Fibroblast of peridontal ligament (primary cell): ENCODE results near the gene TBXAS1.
A peak's percentile ranks its signal among the peaks of the same experiment; 100 is the strongest.

Experiments used
- DNase-seq: peaks from one replicate; pipeline ENCODE4 v3.0.0-alpha.2; 2010; ENCODE audit errors: extremely low read depth

The TBXAS1 gene

GRCh38 chr7:139854124-139854511 is 25.1 kb downstream of the TBXAS1 start:
- DNase-seq: peak; percentile 82

- DNase-seq: no peak
These were observed 25.9 kb downstream of the TBXAS1 start for GRCh38 chr7:139854803-139855497.

- no peak for DNase-seq
These were observed 26.6 kb downstream of the TBXAS1 start for GRCh38 chr7:139855498-139856270.

GRCh38 chr7:139857791-139858190 is 28.7 kb downstream of the TBXAS1 start:
- DNase-seq: no peak

GRCh38 chr7:139860090-139860775 is 31.2 kb downstream of the TBXAS1 start:
- DNase-seq: no peak

GRCh38 chr7:139861803-139862202 is 32.7 kb downstream of the TBXAS1 start:
- no peak for DNase-seq

GRCh38 chr7:139866047-139866837 is 37.2 kb downstream of the TBXAS1 start:
- DNase-seq: no peak

- DNase-seq: no peak
These were observed 38.8 kb downstream of the TBXAS1 start for GRCh38 chr7:139867847-139868246.

- no peak for DNase-seq
These were observed 40.8 kb downstream of the TBXAS1 start for GRCh38 chr7:139869886-139870285.

GRCh38 chr7:139870380-139870779 is 41.3 kb downstream of the TBXAS1 start:
- no peak for DNase-seq

GRCh38 chr7:139871331-139871730 is 42.3 kb downstream of the TBXAS1 start:
- DNase-seq: peak; percentile 66

- DNase-seq: peak; percentile 25
These were observed 42.8 kb downstream of the TBXAS1 start for GRCh38 chr7:139871820-139872219.

- no peak for DNase-seq
These were observed 44.7 kb downstream of the TBXAS1 start for GRCh38 chr7:139873593-139874301.

GRCh38 chr7:139874302-139874629 is 45.2 kb downstream of the TBXAS1 start:
- no peak for DNase-seq

- DNase-seq: no peak
These were observed 46.8 kb downstream of the TBXAS1 start for GRCh38 chr7:139875821-139876241.

- DNase-seq: no peak
These were observed 47.7 kb downstream of the TBXAS1 start for GRCh38 chr7:139876622-139877283.

- DNase-seq: no peak
These were observed 54.8 kb downstream of the TBXAS1 start for GRCh38 chr7:139883814-139884213.

GRCh38 chr7:139884441-139884840 is 55.4 kb downstream of the TBXAS1 start:
- DNase-seq: no peak

GRCh38 chr7:139885511-139885910 is 56.4 kb downstream of the TBXAS1 start:
- no peak for DNase-seq

GRCh38 chr7:139886206-139886605 is 57.1 kb downstream of the TBXAS1 start:
- DNase-seq: no peak

GRCh38 chr7:139886899-139887298 is 57.8 kb downstream of the TBXAS1 start:
- no peak for DNase-seq
